LNCAP (cell line): Measurements from ENCODE around the gene PDE4D.

Experiments used
- TF ChIP-seq, protein P1 (sequence below): fragments of 450-650 bp; IDR thresholded peaks from 2 replicates; pipeline ENCODE4 v1.5.1; 2017; ENCODE audit warnings: mild to moderate bottlenecking

Gene PDE4D

GRCh38 chr5:59786334-59786805 lies 107.2 kb downstream of the PDE4D start:
- TF ChIP-seq, protein P1, sequence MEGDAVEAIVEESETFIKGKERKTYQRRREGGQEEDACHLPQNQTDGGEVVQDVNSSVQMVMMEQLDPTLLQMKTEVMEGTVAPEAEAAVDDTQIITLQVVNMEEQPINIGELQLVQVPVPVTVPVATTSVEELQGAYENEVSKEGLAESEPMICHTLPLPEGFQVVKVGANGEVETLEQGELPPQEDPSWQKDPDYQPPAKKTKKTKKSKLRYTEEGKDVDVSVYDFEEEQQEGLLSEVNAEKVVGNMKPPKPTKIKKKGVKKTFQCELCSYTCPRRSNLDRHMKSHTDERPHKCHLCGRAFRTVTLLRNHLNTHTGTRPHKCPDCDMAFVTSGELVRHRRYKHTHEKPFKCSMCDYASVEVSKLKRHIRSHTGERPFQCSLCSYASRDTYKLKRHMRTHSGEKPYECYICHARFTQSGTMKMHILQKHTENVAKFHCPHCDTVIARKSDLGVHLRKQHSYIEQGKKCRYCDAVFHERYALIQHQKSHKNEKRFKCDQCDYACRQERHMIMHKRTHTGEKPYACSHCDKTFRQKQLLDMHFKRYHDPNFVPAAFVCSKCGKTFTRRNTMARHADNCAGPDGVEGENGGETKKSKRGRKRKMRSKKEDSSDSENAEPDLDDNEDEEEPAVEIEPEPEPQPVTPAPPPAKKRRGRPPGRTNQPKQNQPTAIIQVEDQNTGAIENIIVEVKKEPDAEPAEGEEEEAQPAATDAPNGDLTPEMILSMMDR: no peak

DNA sequence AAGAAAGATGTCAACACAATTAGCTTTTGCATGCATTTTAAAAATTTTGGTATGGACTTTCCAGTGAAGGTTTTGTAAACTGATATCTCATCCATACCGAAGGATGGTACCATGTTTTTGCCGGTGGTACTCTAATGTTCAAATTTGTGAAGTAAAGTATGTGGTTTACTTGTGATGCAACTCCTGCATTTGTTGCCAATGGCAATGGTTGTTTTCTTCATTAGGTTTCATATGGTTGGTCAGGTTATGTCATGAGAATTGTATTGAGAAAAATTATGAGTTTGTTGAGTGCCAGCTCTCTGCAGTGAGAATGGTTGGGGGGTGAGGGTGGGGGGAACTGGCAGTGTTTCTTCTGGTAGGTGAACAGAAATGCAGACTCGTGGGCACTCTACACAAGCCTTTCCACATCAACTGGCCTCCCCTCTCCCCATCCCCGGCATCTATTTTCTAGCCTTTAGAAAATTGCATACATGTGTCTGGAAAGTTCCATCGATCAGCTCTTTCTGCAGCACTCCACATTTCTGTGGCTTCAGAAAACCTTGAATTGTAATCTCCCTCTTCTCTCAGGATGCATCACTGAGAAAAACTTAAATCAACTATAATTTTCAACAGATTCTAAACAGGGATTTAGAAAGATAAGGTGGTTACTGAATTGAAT lies 107.7 kb downstream of the PDE4D start:
- TF ChIP-seq, protein P1: no peak

GRCh38 chr5:59783264-59783663 lies 110.3 kb downstream of the PDE4D start:
- TF ChIP-seq, protein P1: no peak

GRCh38 chr5:59782856-59783255 lies 110.7 kb downstream of the PDE4D start:
- TF ChIP-seq, protein P1: no peak

DNA sequence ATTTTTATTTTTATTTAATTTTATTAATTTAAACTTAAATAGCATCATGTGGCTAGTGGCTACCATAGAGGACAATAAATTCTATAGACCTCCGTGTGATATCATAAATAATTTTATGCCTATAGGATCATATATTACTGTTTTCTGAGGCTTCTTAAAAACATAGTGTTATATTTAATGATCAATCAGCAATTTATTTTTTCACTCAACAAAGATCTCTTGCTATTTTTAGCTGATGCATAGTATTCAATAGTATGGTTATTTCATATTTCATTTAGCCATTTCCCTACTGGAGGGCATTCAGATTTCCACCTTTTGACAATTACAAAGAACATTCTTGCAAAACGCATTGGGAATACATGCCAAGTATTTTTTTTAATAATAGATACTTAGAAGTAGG lies 114.1 kb downstream of the PDE4D start:
- TF ChIP-seq, protein P1: no peak

DNA sequence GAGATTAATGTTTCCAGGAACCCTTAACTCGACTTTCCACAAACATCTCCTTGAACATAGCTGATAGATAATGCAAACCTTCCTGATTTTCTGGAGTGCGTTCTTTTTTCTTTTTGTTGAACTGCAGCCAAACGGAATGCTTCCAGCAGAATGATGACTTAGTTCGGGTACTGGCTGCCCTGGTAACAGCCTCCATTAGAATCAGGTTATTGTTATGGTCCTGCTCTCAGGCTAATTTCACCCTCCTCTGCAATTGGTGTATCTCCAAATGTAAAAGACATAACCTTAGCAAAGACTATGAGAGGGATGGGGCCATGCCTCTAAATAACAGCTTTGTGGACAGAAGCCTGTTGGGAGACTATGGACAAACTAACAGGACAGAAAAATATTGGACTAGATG lies 116.5 kb downstream of the PDE4D start:
- TF ChIP-seq, protein P1: no peak

GRCh38 chr5:59773294-59773693 lies 120.2 kb downstream of the PDE4D start:
- TF ChIP-seq, protein P1: no peak

- TF ChIP-seq, protein P1: no peak
Measured at GRCh38 chr5:59772757-59773156, 120.8 kb downstream of the PDE4D start.
